ENCODE results near the gene SUCNR1. TPM values are rescaled to one million over a fixed set of nuclear protein-coding genes. Genes with fewer than 3 reads are reported as not detected.

The SUCNR1 gene
- total and polyA plus RNA-seq, 2 of the 13 experiments (the other 11 are each of a cell fraction or from before 2014, with no cell fraction given), result 0.03 TPM; not detected in 1

DNA sequence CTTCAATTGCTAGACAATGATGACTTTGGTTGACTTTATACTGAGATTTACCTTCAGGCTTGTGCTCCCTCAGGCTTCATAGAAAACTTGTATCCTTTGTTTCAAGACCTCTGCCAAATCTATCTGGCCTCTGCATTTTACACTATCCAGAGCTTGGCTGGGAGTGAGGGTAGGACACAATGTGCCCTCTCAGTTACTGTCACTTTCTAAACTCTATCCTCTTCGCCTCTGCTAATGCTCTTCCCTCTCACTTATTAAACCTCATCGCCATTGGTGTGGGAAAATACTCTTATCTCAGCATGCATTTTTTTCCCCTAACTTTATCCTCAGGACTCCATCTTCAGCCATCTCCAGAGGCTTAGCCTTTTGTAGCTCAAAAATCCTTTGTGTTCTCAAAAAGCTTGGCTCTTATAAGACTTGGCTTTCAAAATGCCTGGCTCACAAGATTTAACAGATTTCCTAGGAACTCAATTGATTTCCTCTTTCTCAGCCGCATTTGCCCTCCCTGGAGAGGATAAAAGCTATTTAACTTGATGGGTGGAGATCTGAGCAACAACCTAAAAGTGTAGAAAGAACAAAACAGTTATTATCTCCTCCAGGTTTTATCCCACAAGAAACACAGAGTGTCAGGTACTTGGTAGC, 28.3 kb downstream of the SUCNR1 start (continued):
- no peak for TF ChIP-seq ZSCAN22 (CRISPR knock-in tag; IDR thresholded peaks at IDR 0.05)
- no peak for TF ChIP-seq ZNF282 (IDR thresholded peaks at IDR 0.05; ENCODE audit: partially characterized antibody)
- TF ChIP-seq GPBP1L1 (CRISPR knock-in tag; IDR thresholded peaks at IDR 0.05), result no peak

DNA sequence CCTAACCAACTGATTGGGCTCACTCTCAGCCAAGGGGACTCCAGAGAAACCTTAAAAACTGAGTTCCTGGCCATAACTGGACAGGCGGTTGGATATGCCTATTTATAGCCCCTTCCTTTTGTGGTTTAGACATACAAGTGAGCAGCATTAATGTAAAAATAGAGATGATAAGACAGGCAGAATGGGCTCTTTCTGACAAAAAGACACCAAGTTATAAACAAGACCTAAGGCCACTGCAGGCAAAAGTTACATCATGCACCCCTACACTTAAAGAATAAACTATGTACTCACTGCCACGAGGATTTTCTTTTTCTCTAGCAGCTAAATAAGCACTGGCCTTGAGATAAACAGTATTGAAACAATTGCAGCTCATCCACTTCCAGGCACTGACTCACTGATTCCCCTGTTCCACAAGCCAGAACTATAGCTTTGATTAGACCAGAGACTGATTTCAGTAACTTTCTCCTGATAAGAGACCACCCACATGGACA, 30.1 kb downstream of the SUCNR1 start:
- BruUV-seq (replicated peaks), result no TSS peak
- intact Hi-C loops (cut with micrococcal nuclease; ENCODE audit: unreplicated experiment), result no loop called here
- ChIA-PET POLR2A (no interaction called here), CTCF (ENCODE audit: low intra/inter-chr PET ratio, low total read pairs) (no interaction called here)
- no peak for DNase-seq (ENCODE audit: low spot score)
- Histone ChIP-seq H3K27me3 (ENCODE audit: control insufficient read depth in 1 of 2, insufficient read depth in 2 of 2, low read length in 2 of 2) (no peaks in the 10 kb centered on the region), H3K27ac (ENCODE audit: extremely low read length, insufficient read depth, low read length) (no peak overlapping the region), H3K4me2 (ENCODE audit: low read depth, low read length) (no peak overlapping the region), H4K20me1 (ENCODE audit: insufficient read depth, low read length) (no peaks in the 10 kb centered on the region), H3K9me3 (ENCODE audit: low read length) (no peaks in the 10 kb centered on the region), H3K79me2 (ENCODE audit: insufficient read depth, low read length) (no peaks in the 10 kb centered on the region), H2AFZ (ENCODE audit: low read length) (no peak overlapping the region), H3K4me1 (ENCODE audit: insufficient read depth, low read length) (no peaks in the 10 kb centered on the region), H3K4me3 (replicated peaks in 1 of 3; ENCODE audit: insufficient read depth in 1 of 3, low read depth in 2 of 3, low read length in 3 of 3) (no peak overlapping the region), H3K9ac (ENCODE audit: insufficient read depth, low read depth, low read length) (no peak overlapping the region), H3K36me3 (replicated peaks in 1 of 2; ENCODE audit: control insufficient read depth in 1 of 2, insufficient read depth in 2 of 2, low read length in 2 of 2) (no peaks in the 10 kb centered on the region)
- no peak for TF ChIP-seq NR2C2 (CRISPR knock-in tag; IDR thresholded peaks at IDR 0.05; ENCODE audit: borderline replicate concordance)
- TF ChIP-seq, protein P1, sequence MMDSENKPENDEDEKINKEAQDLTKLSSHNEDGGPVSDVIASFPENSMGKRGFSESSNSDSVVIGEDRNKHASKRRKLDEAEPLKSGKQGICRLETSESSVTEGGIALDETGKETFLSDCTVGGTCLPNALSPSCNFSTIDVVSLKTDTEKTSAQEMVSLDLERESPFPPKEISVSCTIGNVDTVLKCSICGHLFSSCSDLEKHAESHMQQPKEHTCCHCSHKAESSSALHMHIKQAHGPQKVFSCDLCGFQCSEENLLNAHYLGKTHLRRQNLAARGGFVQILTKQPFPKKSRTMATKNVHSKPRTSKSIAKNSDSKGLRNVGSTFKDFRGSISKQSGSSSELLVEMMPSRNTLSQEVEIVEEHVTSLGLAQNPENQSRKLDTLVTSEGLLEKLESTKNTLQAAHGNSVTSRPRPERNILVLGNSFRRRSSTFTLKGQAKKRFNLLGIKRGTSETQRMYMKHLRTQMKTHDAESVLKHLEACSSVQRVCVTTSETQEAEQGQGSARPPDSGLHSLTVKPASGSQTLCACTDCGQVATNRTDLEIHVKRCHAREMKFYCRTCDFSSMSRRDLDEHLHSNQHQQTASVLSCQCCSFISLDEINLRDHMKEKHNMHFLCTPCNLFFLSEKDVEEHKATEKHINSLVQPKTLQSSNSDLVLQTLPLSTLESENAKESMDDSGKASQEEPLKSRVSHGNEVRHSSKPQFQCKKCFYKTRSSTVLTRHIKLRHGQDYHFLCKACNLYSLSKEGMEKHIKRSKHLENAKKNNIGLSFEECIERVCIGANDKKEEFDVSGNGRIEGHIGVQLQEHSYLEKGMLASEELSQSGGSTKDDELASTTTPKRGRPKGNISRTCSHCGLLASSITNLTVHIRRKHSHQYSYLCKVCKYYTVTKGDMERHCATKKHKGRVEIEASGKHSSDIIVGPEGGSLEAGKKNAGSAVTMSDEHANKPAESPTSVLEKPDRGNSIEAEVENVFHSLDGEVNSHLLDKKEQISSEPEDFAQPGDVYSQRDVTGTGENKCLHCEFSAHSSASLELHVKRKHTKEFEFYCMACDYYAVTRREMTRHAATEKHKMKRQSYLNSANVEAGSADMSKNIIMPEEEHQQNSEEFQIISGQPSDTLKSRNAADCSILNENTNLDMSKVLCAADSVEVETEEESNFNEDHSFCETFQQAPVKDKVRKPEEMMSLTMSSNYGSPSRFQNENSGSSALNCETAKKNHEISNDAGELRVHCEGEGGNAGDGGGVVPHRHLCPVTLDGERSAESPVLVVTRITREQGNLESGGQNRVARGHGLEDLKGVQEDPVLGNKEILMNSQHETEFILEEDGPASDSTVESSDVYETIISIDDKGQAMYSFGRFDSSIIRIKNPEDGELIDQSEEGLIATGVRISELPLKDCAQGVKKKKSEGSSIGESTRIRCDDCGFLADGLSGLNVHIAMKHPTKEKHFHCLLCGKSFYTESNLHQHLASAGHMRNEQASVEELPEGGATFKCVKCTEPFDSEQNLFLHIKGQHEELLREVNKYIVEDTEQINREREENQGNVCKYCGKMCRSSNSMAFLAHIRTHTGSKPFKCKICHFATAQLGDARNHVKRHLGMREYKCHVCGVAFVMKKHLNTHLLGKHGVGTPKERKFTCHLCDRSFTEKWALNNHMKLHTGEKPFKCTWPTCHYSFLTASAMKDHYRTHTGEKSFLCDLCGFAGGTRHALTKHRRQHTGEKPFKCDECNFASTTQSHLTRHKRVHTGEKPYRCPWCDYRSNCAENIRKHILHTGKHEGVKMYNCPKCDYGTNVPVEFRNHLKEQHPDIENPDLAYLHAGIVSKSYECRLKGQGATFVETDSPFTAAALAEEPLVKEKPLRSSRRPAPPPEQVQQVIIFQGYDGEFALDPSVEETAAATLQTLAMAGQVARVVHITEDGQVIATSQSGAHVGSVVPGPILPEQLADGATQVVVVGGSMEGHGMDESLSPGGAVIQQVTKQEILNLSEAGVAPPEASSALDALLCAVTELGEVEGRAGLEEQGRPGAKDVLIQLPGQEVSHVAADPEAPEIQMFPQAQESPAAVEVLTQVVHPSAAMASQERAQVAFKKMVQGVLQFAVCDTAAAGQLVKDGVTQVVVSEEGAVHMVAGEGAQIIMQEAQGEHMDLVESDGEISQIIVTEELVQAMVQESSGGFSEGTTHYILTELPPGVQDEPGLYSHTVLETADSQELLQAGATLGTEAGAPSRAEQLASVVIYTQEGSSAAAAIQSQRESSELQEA (CRISPR knock-in tag; IDR thresholded peaks at IDR 0.05; ENCODE audit: not compliant biosample characterization), result no peak
- in situ Hi-C loops (cut with HindIII; ENCODE audit: extremely low pct_ligation_motif_present, low pct_unique_long_range_greater_than_20kb), result no loop called here
- no peak for ATAC-seq
- FAIRE-seq, result no peak
- WGBS (ENCODE audit: low lambda C conversion rate), result 0% methylated on average over 2 of the region's 2 CpGs
